Gastroesophageal sphincter (tissue), 3 donors: Measurements from ENCODE around the gene CHST14.

Experiments used
- CTCF ChIP-seq, 4 experiments: fragments of 200-600 bp in 2 of 4; fragments of 450-650 bp in 2 of 4; sonication (generic) in 1 of 4; IDR thresholded peaks; one replicate each; pipeline ENCODE4 v1.5.1; 2017 to 2019; ENCODE audit warnings: antibody characterized with exemption in 4 of 4, mild to moderate bottlenecking in 2 of 4, moderate library complexity in 2 of 4
- POLR2AphosphoS5 ChIP-seq: sonication (generic); formaldehyde crosslinking; IDR thresholded peaks from one replicate; pipeline ENCODE4 v1.6.1; 2017; ENCODE audit warnings: antibody characterized with exemption

- TF ChIP-seq CTCF (IDR thresholded peaks at IDR 0.05) (no peak), POLR2AphosphoS5 (no peak)
These were observed 29.1 kb downstream of the CHST14 start for GRCh38 chr15:40499931-40500330.
